Measurements from ENCODE around the gene PYM1.

- TF ChIP-seq TARDBP (IDR thresholded peaks at IDR 0.05) (no peak), NFRKB (IDR thresholded peaks at IDR 0.05) (no peak)
Observed at GRCh38 chr12:55942577-55943136, 15.0 kb upstream of the PYM1 start.

All from HEK293T (cell line).